ENCODE results near the gene CCDC159.
A peak's percentile ranks its signal among the peaks of the same experiment; 100 is the strongest.
"Not testable (repeated sequence)": the region's sequence is repeated elsewhere in the genome, so short reads cannot be mapped to it uniquely, and the experiment has no call there.

The CCDC159 gene

GRCh38 chr19:11330127-11330526 is 16.2 kb upstream of the CCDC159 start:
- Mint-ChIP-seq H3K9me3 (no peaks in the 10 kb centered on the region), H3K27me3 (ENCODE audit: low read depth) (no peaks in the 10 kb centered on the region), H3K4me3 (no peak overlapping the region), H3K27ac (no peak overlapping the region), H3K4me1 (ENCODE audit: low read depth) (no peaks in the 10 kb centered on the region), H3K36me3 (ENCODE audit: low read depth) (peaks cover 10% of the 10 kb centered on the region)

DNA sequence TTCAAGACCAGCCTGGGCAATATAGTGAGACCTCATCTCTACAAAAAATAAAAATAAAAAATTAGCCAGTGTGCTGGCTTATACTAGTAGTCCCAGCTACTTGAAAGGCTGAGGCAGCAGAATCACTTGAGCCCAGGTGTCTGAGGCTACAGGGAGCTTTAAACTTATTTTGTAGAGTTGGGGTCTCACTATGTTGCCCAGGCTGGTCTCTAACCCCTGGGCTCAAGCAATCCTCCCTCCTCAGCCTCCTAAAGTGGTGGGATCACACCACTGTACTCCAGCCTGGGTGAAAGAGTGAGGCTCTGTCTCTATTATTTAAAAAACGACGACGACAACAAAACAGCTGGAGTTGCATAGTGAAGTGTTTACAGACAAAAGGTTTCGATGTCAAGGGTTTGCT is 14.8 kb upstream of the CCDC159 start:
- no peaks in the 10 kb centered on the region for H3K27me3 Mint-ChIP-seq (ENCODE audit: low read depth)
- peaks cover 18% of the 10 kb centered on the region for H3K36me3 Mint-ChIP-seq (ENCODE audit: low read depth)
- no peaks in the 10 kb centered on the region for H3K9me3 Mint-ChIP-seq
- H3K4me3 Mint-ChIP-seq: no peak overlapping the region
- H3K4me1 Mint-ChIP-seq (ENCODE audit: low read depth): no peaks in the 10 kb centered on the region
- H3K27ac Mint-ChIP-seq: no peak overlapping the region

DNA sequence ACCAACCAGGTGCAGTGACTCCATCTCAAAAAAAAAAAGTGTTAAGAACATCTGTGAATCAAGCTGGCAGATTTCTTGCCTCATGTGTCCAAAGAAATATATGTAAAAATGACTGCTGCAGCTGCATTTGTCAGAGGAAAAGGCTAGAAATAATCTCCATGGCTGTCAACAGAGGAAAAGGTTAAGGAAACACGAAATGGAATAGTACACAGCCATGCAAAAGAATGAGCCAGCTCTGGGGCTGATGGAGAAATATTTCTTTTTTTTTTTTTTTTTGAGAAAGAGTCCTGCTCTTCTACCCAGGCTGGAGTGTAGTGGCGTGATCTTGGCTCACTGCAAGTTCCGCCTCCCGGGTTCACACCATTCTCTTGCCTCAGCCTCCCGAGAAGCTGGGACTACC is 13.5 kb upstream of the CCDC159 start:
- no peak overlapping the region for H3K27ac Mint-ChIP-seq
- peaks cover 16% of the 10 kb centered on the region for H3K36me3 Mint-ChIP-seq (ENCODE audit: low read depth)
- no peaks in the 10 kb centered on the region for H3K27me3 Mint-ChIP-seq (ENCODE audit: low read depth)
- no peaks in the 10 kb centered on the region for H3K9me3 Mint-ChIP-seq
- no peak overlapping the region for H3K4me3 Mint-ChIP-seq
- peaks cover 2% of the 10 kb centered on the region for H3K4me1 Mint-ChIP-seq (ENCODE audit: low read depth)

GRCh38 chr19:11333838-11334237 is 12.5 kb upstream of the CCDC159 start:
- not testable (repeated sequence) for H3K27me3 Mint-ChIP-seq (ENCODE audit: low read depth); H3K4me3 Mint-ChIP-seq; H3K4me1 Mint-ChIP-seq (ENCODE audit: low read depth); H3K27ac Mint-ChIP-seq; H3K9me3 Mint-ChIP-seq
- peaks cover 16% of the 10 kb centered on the region for H3K36me3 Mint-ChIP-seq (ENCODE audit: low read depth)

DNA sequence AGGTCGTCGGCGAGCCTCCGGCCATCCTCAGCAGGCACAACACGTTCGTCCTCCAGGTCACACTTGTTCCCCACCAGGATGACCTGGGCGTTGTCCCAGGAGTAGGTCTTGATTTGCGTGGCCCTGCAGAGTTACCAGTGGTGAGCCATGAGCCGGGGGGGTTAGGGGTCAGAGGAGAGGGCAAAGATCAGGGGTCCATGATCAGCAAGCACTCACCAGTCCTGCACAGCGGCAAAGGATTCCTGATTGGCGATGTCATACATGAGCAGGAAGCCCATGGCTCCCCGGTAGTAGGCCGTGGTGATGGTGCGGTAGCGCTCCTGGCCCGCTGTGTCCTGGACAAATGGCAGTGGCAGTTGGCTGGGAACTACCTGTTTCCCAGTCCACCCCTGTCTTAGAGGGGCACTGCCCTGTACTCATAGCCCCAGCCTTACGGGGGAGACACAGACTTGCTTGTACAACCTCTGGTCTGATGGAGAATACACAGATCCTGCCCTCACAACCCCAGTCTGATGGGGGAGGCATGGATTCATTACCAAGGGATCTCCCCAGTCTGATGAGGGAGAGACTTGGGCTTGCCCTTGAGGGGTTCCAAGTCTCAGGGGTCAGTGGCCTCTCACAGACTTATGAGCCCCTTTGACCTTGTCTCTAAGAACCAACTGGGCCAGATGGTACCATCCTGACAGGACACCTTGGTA is 10.7 kb upstream of the CCDC159 start:
- peaks cover 16% of the 10 kb centered on the region for H3K36me3 Mint-ChIP-seq (ENCODE audit: low read depth)
- H3K4me1 Mint-ChIP-seq (ENCODE audit: low read depth): peaks cover 12% of the 10 kb centered on the region
- H3K27me3 Mint-ChIP-seq (ENCODE audit: low read depth): no peaks in the 10 kb centered on the region
- H3K9me3 Mint-ChIP-seq: no peaks in the 10 kb centered on the region
- H3K27ac Mint-ChIP-seq: no peak overlapping the region
- H3K4me3 Mint-ChIP-seq: no peak overlapping the region

DNA sequence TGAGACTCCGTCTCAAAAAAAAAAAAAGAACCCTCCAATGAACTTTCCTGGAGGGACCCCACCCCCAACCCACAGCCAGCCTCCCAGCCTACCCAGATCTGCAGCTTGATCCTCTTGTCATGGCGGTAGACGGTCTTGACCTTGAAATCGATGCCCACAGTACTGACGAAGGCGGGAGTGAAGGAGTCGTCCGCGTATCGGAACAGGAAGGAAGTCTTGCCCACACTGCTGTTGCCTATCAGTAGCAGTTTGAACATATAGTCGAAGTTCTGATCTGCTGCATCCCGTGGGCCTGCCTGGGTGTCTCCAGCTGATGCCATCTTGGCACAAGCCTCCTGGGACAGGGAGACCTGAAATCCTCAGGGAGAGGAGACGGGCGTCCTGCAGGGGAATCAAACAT is 9.2 kb upstream of the CCDC159 start:
- no peaks in the 10 kb centered on the region for H3K27me3 Mint-ChIP-seq (ENCODE audit: low read depth)
- H3K36me3 Mint-ChIP-seq (ENCODE audit: low read depth): peaks cover 16% of the 10 kb centered on the region
- H3K27ac Mint-ChIP-seq: peak overlapping the region; percentile 11
- H3K9me3 Mint-ChIP-seq: no peaks in the 10 kb centered on the region
- H3K4me3 Mint-ChIP-seq: no peak overlapping the region
- H3K4me1 Mint-ChIP-seq (ENCODE audit: low read depth): peaks cover 12% of the 10 kb centered on the region

- Mint-ChIP-seq H3K27ac (no peak overlapping the region), H3K4me1 (ENCODE audit: low read depth) (peaks cover 12% of the 10 kb centered on the region), H3K36me3 (ENCODE audit: low read depth) (peaks cover 19% of the 10 kb centered on the region), H3K4me3 (no peak overlapping the region), H3K27me3 (ENCODE audit: low read depth) (no peaks in the 10 kb centered on the region), H3K9me3 (no peaks in the 10 kb centered on the region)
Observed at GRCh38 chr19:11338121-11338520, 8.2 kb upstream of the CCDC159 start.

GRCh38 chr19:11338569-11339253 is 7.6 kb upstream of the CCDC159 start:
- peak overlapping the region; percentile 74 for H3K4me3 Mint-ChIP-seq
- H3K27ac Mint-ChIP-seq: no peak overlapping the region
- H3K36me3 Mint-ChIP-seq (ENCODE audit: low read depth): peaks cover 19% of the 10 kb centered on the region
- peaks cover 12% of the 10 kb centered on the region for H3K4me1 Mint-ChIP-seq (ENCODE audit: low read depth)
- no peaks in the 10 kb centered on the region for H3K9me3 Mint-ChIP-seq
- H3K27me3 Mint-ChIP-seq (ENCODE audit: low read depth): no peaks in the 10 kb centered on the region

DNA sequence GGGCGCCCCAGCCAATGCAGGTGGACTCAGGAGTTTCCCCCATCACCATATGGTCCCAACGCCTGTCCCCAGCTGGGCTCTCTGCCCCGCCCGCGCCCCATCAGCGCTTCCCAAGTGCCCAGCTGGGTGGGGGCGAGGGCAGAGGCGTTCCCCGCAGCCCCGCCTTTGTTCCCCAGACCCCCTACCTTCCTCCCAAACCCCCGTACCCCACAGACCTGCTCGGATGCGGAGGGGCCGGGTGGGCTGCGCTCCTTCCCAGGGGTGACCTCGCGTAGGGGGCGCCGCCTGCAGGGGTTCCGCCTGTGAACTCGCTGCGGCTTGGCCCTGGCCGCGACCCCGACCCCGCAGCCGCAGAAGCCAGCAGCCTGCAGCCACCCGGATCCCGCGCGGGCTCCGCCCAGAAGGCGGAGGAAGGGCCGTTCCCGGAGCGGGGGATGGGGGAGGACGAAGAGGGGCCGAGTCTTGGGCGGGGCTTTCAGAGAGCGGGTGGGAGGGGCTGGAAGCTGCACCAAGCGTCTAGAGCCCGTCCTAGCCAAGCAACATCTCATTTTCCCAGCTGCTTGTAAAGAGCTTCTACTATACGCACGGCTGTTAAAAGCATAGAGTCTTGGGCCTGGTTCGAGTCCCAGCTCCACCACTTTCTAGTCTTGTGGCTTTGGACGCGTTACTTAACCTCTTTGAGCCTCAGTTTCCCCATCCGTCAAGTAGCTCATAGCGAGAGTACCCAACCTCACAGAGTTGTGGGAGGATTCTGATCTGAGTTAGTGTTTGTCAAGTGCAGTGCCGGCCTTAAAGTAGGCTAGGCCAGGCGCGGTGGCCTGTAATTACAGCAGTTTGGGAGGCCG is 6.8 kb upstream of the CCDC159 start, which contains the start of gene RAB3D:
Gene RAB3D, minus strand, starts transcription at position 404 of the 845 bp plus-strand sequence. CDS start 2,258 bp downstream, outside the sequence.
- H3K27me3 Mint-ChIP-seq (ENCODE audit: low read depth): no peaks in the 10 kb centered on the region
- H3K4me1 Mint-ChIP-seq (ENCODE audit: low read depth): peaks cover 14% of the 10 kb centered on the region
- no peaks in the 10 kb centered on the region for H3K9me3 Mint-ChIP-seq
- no peak within 1 kb of the TSS for H3K27ac Mint-ChIP-seq
- peaks cover 15% of the 10 kb centered on the region for H3K36me3 Mint-ChIP-seq (ENCODE audit: low read depth)
- peak within 1 kb of the TSS; percentile 74 for H3K4me3 Mint-ChIP-seq

- H3K36me3 Mint-ChIP-seq (ENCODE audit: low read depth): peaks cover 15% of the 10 kb centered on the region
- not testable (repeated sequence) for H3K9me3 Mint-ChIP-seq; H3K27ac Mint-ChIP-seq; H3K27me3 Mint-ChIP-seq (ENCODE audit: low read depth)
- H3K4me1 Mint-ChIP-seq (ENCODE audit: low read depth): peaks cover 14% of the 10 kb centered on the region
- peak overlapping the region; percentile 74 for H3K4me3 Mint-ChIP-seq
Observed at GRCh38 chr19:11340099-11340467, 6.2 kb upstream of the CCDC159 start.

- no peak overlapping the region for H3K27ac Mint-ChIP-seq
- no peaks in the 10 kb centered on the region for H3K9me3 Mint-ChIP-seq
- H3K4me1 Mint-ChIP-seq (ENCODE audit: low read depth): peaks cover 31% of the 10 kb centered on the region
- peaks cover 5% of the 10 kb centered on the region for H3K36me3 Mint-ChIP-seq (ENCODE audit: low read depth)
- no peaks in the 10 kb centered on the region for H3K27me3 Mint-ChIP-seq (ENCODE audit: low read depth)
- H3K4me3 Mint-ChIP-seq: no peak overlapping the region
Observed at GRCh38 chr19:11342429-11342828, 3.9 kb upstream of the CCDC159 start.

DNA sequence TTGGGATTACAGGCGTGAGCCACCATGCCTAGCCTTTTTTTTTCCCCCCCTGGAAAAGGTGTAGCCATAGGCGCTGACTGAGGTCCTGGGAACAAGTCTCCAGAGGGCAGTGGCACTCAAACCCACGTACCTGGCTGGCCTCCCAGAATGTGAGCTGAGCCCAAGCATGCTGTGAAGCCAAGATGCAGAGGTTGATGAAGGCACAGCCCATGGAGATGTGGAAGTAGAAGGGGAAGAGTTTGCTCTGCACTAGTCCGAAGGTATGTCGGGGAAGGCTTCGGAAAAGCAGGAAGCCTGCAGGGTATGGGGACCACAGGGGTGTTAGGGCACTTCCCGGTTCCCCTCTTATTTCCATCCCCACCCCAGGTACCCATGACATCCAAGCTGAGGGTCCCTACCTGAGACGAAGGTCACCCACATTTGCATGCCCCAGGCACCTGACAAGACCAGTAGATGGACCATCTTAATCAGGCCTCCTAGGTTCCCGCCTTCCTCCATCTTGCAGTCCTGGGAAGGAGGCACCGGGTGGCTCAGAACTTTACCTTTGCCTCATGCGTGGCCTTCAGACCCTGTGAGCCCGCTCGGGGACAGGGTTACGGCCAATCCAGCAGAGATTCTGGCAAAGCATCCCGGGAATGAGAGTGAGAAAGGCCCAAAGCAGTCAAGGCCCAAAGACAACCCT is 1.1 kb upstream of the CCDC159 start:
- Mint-ChIP-seq H3K4me3 (peak overlapping the region; percentile 93), H3K4me1 (ENCODE audit: low read depth) (peaks cover 19% of the 10 kb centered on the region), H3K9me3 (peaks cover 8% of the 10 kb centered on the region), H3K27ac (peak overlapping the region; percentile 95), H3K36me3 (ENCODE audit: low read depth) (peaks cover 6% of the 10 kb centered on the region), H3K27me3 (ENCODE audit: low read depth) (no peaks in the 10 kb centered on the region)

DNA sequence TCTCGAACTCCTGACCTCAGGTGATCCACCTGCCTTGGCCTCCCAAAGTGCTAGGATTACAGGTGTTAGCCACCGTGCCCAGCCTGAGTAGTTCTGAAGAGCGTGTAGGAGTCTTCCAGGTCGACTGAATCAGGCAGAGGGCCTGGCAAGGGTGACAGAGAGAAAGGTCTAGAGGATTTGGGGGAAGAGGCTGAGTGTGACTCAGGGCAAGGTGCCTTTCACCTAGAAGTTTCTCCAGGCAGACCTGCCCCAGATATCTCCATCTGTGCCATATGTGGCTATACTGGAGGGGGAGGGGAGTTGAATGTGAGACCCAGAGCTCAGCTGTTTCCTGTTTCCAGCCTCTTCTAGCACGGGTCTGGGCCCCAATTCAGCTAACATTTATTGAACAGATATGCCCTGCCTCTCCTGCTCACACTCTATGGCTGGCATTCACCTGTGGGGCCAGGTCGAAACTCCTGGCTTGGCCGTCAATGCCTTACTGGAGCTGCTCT is 1.3 kb downstream of the CCDC159 start:
- Mint-ChIP-seq H3K9me3 (peaks cover 8% of the 10 kb centered on the region), H3K27me3 (ENCODE audit: low read depth) (no peaks in the 10 kb centered on the region), H3K36me3 (ENCODE audit: low read depth) (peaks cover 2% of the 10 kb centered on the region), H3K4me3 (peak overlapping the region; percentile 93), H3K4me1 (ENCODE audit: low read depth) (peaks cover 19% of the 10 kb centered on the region), H3K27ac (no peak overlapping the region)

DNA sequence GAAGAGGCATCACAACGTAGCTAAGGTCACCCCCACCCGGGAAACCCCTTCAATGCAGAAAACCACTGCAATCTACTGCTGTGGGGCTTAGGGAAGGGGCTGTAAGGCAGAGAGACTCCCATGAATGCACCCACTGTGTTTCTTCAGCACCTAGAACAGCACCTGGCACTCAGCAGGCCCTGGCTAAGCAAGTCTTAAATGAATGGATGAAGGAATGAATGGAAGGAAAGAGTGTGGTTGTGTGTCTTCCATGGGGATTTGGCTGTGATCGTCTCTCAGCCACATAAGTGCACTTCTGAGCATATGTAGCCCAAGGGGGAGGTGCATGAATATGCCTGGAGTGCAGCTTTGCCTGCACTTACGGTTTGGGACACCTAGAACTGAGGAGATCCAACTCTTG is 2.9 kb downstream of the CCDC159 start:
- Mint-ChIP-seq H3K4me3 (no peak overlapping the region), H3K27me3 (ENCODE audit: low read depth) (no peaks in the 10 kb centered on the region), H3K36me3 (ENCODE audit: low read depth) (peaks cover 1% of the 10 kb centered on the region), H3K9me3 (peaks cover 8% of the 10 kb centered on the region), H3K27ac (no peak overlapping the region), H3K4me1 (ENCODE audit: low read depth) (peaks cover 19% of the 10 kb centered on the region)

All from T-helper 1 cell treated with Interleukin-12 subunit alpha and Interleukin-12 subunit beta and Interleukin-4 antibody, amounts not matched to agents 30 μg/mL and 1 μg/mL, for 36 hours (primary cell).